Activated naive CD8-positive, alpha-beta T cell treated with anti-CD3 and anti-CD28 coated beads for 36 hours (primary cell): ENCODE results near the gene SEPTIN5. TPM values are rescaled to one million over a fixed set of nuclear protein-coding genes. Genes with fewer than 3 reads are reported as not detected.

Source experiments
- DNase-seq: peaks from one replicate; pipeline ENCODE4 v3.0.0; 2021
- H3K27ac Mint-ChIP-seq: one replicate; pipeline ENCODE4 v1.8.0; 2022; ENCODE audit warnings: mild to moderate bottlenecking, moderate library complexity, mixed read lengths
- H3K27me3 Mint-ChIP-seq: one replicate; pipeline ENCODE4 v1.8.0; 2022; ENCODE audit warnings: mild to moderate bottlenecking, mixed read lengths
- H3K36me3 Mint-ChIP-seq: one replicate; pipeline ENCODE4 v1.8.0; 2021; ENCODE audit warnings: mild to moderate bottlenecking, mixed read lengths
- H3K4me1 Mint-ChIP-seq: one replicate; pipeline ENCODE4 v1.8.0; 2021; ENCODE audit warnings: mixed read lengths
- H3K4me3 Mint-ChIP-seq: one replicate; pipeline ENCODE4 v1.8.0; 2022; ENCODE audit warnings: mild to moderate bottlenecking, moderate library complexity, mixed read lengths
- H3K9me3 Mint-ChIP-seq: one replicate; pipeline ENCODE4 v1.8.0; 2022; ENCODE audit warnings: mixed read lengths
- total RNA-seq, 2 experiments: library from RNA; stranded (reverse); gene quantifications; one replicate each; pipeline ENCODE4 v1.2.3, GENCODE V29; 2021

The SEPTIN5 gene
- total RNA-seq, 2 experiments from 2014 or later, result 1.1 to 1.3 TPM

DNA sequence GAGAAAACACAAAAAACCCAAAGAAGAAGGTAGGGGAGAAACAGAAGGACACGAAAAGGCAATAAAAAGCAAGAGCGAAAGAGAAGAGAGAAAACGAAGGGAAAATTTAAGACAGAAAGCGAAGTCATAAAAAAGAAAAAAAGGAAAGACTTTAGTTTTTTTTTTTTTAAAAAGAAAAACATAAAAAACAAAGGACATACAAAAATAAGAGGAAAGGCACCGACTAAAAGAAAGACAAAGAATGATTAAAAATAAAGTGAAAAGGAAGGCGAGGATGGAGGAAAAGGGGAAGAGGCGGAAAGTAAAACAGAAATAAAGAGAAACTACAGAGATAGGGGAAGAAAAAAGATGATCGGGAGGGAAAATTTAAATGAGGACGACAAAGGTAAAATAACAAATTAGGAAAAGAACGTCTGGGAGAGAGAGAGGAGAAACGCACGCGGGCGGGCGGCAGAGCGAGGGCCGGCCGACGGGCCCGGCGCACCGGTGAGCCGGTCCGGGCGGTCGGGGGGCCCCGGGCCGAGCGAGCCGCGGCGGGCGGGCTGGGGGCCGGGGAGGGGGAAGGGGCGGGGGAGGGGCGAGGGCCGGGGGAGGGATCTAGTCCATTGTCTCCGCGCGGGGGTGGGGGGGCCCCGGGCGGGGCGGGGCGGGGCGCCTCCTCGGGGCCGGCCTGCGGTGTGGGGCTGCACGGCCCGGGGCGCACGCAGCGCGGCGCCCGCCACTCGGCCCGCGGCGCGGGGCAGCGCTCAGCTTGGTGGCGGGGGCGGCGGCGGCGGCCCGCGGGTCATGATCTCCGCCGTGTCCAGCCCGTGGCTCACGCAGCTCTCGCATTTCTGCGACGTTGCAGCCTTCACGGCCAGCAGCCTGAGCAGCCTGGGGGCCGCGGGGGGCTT, 46.0 kb downstream of the SEPTIN5 start, which contains the start of gene TBX1:
Gene TBX1, plus strand, starts transcription at position 721 of the 893 bp plus-strand sequence. Its CDS starts 66 bp downstream, at position 787.
- Mint-ChIP-seq H3K4me1 (peaks cover 26% of the 10 kb centered on the region), H3K27ac (no peak within 1 kb of the TSS), H3K9me3 (no peaks in the 10 kb centered on the region), H3K4me3 (peak within 1 kb of the TSS; percentile 78), H3K36me3 (no peaks in the 10 kb centered on the region), H3K27me3 (peaks cover 81% of the 10 kb centered on the region)
- no peak for DNase-seq

- H3K4me3 Mint-ChIP-seq, result peak overlapping the region; percentile 45
- no peak for DNase-seq
- no peaks in the 10 kb centered on the region for H3K9me3 Mint-ChIP-seq
- H3K27ac Mint-ChIP-seq, result no peak overlapping the region
- H3K27me3 Mint-ChIP-seq, result peaks cover 77% of the 10 kb centered on the region
- H3K36me3 Mint-ChIP-seq, result no peaks in the 10 kb centered on the region
- H3K4me1 Mint-ChIP-seq, result peaks cover 22% of the 10 kb centered on the region
These were observed 46.8 kb downstream of the SEPTIN5 start for GRCh38 chr22:19760951-19761724.

- DNase-seq, result no peak
- peaks cover 20% of the 10 kb centered on the region for H3K4me1 Mint-ChIP-seq
- H3K4me3 Mint-ChIP-seq, result peak overlapping the region; percentile 45
- no peak overlapping the region for H3K27ac Mint-ChIP-seq
- no peaks in the 10 kb centered on the region for H3K9me3 Mint-ChIP-seq
- H3K27me3 Mint-ChIP-seq, result peaks cover 74% of the 10 kb centered on the region
- H3K36me3 Mint-ChIP-seq, result no peaks in the 10 kb centered on the region
These were observed 47.6 kb downstream of the SEPTIN5 start for GRCh38 chr22:19761725-19762567.

DNA sequence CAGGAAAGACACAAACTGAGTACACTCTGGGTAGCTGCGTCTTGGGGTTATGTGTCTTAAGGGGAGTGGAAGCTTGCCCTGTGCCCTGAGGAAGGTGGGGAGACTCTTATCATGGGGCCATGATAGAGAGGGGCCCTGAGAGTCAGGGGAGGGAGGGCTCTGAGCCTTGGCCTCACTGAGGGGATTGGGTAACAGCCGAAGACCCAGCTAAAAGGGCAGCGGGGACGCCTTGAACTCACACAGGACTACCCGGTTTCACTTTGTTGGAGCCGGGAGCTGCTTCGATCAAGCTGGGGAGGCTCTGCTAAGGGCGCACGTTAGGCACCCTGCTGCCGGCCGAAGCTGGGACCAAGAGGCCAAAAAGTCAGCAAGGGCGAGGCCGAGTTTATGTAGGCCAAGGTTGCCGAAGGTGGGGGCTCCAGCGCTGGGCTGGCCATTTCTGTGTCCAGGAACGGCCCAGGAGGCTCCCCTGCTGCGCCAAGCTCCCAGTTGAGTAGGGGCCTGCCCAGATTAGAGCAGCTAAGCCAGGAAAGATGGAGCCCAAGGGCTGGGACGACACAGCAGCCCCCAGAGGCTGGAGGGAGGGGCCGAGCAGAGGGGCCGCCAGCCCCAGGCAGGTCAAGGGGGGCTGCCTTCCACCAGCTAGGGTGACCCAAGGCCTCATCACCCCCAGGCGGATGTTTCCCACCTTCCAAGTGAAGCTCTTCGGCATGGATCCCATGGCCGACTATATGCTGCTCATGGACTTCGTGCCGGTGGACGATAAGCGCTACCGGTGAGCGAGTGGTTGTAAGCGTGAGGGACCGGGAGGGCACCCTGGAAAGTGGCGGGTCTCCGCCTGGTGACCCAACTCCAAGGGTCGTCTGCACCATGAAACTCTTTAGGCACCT, 48.5 kb downstream of the SEPTIN5 start:
- peaks cover 74% of the 10 kb centered on the region for H3K27me3 Mint-ChIP-seq
- H3K27ac Mint-ChIP-seq, result no peak overlapping the region
- no peak for DNase-seq
- no peak overlapping the region for H3K4me3 Mint-ChIP-seq
- H3K4me1 Mint-ChIP-seq, result peaks cover 17% of the 10 kb centered on the region
- no peaks in the 10 kb centered on the region for H3K9me3 Mint-ChIP-seq
- H3K36me3 Mint-ChIP-seq, result no peaks in the 10 kb centered on the region

DNA sequence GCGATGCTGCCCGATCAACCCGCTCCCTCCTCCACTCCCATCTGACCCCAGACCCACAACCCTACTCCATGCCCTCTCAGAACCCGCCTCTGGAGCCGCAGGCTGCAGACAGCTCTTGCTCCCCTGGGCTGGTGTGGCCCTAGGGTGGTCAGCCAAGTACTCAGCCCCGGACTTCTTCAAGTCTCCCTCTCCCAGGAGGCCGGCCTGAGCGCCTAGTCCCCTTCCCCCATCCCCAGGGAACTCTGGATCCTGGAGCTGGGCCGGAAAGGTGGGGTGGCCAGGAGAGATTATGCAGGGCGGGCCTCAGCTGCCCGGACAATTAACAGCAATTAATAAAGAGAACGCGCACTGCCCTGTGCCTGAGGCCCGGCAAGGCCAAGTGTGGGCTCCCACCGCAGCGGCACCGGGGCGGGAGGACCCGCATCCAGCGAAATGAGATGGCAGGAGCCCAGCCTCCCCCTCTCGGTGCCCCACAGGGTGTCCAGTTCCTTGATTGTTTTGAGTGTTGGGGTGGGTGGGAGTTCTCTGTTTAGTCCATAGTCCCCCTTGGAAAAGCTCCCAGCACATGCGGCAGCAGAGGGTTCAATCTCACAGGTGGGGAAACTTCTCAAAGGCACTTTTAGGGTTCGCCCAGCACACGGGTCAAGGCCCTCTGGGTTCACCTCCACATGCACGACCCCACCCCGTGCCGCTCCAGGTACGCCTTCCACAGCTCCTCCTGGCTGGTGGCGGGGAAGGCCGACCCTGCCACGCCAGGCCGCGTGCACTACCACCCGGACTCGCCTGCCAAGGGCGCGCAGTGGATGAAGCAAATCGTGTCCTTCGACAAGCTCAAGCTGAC, 49.4 kb downstream of the SEPTIN5 start:
- Mint-ChIP-seq H3K4me3 (no peak overlapping the region), H3K27me3 (peaks cover 78% of the 10 kb centered on the region), H3K27ac (no peak overlapping the region), H3K36me3 (no peaks in the 10 kb centered on the region), H3K4me1 (peaks cover 17% of the 10 kb centered on the region), H3K9me3 (no peaks in the 10 kb centered on the region)
- no peak for DNase-seq

DNA sequence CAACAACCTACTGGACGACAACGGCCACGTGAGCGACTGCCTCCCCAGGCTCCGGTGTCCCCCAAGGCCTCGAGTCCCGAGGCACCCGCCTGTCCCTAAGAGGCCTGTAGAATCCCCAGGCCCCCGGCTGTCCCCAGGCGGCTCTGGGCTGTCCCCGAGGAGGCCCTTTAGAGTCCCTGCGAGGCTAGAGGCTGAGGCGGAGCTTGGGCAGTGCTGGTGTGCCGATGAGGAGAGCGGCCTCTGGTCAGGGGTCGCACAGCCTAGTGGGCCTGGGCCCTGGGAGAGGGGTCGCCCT, 49.9 kb downstream of the SEPTIN5 start:
- H3K9me3 Mint-ChIP-seq, result no peaks in the 10 kb centered on the region
- peaks cover 77% of the 10 kb centered on the region for H3K27me3 Mint-ChIP-seq
- H3K36me3 Mint-ChIP-seq, result no peaks in the 10 kb centered on the region
- H3K4me3 Mint-ChIP-seq, result no peak overlapping the region
- H3K4me1 Mint-ChIP-seq, result peaks cover 17% of the 10 kb centered on the region
- DNase-seq, result no peak
- no peak overlapping the region for H3K27ac Mint-ChIP-seq

GRCh38 chr22:19764636-19765476, 50.6 kb downstream of the SEPTIN5 start:
- DNase-seq, result no peak
- Mint-ChIP-seq H3K27me3 (peaks cover 77% of the 10 kb centered on the region), H3K27ac (no peak overlapping the region), H3K4me1 (peaks cover 12% of the 10 kb centered on the region), H3K36me3 (no peaks in the 10 kb centered on the region), H3K4me3 (no peak overlapping the region), H3K9me3 (no peaks in the 10 kb centered on the region)

- Mint-ChIP-seq H3K4me3 (no peak overlapping the region), H3K27ac (no peak overlapping the region), H3K27me3 (peaks cover 79% of the 10 kb centered on the region), H3K36me3 (no peaks in the 10 kb centered on the region), H3K9me3 (no peaks in the 10 kb centered on the region), H3K4me1 (peaks cover 7% of the 10 kb centered on the region)
- DNase-seq, result no peak
These were observed 51.4 kb downstream of the SEPTIN5 start for GRCh38 chr22:19765477-19766239.

- peaks cover 7% of the 10 kb centered on the region for H3K4me1 Mint-ChIP-seq
- H3K4me3 Mint-ChIP-seq, result no peak overlapping the region
- H3K9me3 Mint-ChIP-seq, result no peaks in the 10 kb centered on the region
- H3K27ac Mint-ChIP-seq, result no peak overlapping the region
- H3K36me3 Mint-ChIP-seq, result no peaks in the 10 kb centered on the region
- H3K27me3 Mint-ChIP-seq, result peaks cover 84% of the 10 kb centered on the region
- no peak for DNase-seq
These were observed 51.9 kb downstream of the SEPTIN5 start for GRCh38 chr22:19766240-19766510.

DNA sequence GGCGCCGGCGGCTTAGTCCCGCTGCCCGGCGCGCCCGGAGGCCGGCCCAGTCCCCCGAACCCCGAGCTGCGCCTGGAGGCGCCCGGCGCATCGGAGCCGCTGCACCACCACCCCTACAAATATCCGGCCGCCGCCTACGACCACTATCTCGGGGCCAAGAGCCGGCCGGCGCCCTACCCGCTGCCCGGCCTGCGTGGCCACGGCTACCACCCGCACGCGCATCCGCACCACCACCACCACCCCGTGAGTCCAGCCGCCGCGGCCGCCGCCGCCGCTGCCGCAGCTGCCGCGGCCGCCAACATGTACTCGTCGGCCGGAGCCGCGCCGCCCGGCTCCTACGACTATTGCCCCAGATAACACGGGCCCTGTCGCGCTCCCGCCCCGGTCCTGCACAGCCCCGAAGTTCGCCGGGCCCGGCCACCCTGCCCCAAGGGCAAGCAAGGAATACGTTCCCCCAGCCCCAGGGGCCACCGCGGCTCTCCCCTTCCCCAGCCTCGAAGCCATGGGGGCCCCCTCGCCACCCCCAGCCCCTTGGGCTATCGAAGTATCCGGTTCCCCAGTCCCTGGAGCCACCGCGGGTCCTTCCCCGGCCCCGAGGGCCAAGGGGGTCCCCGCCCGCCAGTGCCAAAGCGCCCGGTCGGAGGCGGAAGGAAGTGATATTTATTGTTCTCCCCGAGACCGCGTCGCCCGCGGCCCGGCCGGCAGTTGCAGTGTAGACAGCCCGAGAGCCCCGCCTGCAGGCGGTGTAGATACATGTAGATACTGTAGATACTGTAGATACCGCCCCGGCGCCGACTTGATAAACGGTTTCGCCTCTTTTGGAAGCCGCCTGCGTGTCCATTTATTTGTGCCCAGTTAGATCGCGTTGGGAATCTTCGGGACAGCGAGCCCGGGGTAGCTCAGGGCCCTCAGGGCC, 52.5 kb downstream of the SEPTIN5 start:
- no peak overlapping the region for H3K27ac Mint-ChIP-seq
- no peaks in the 10 kb centered on the region for H3K9me3 Mint-ChIP-seq
- H3K4me1 Mint-ChIP-seq, result peaks cover 5% of the 10 kb centered on the region
- no peaks in the 10 kb centered on the region for H3K36me3 Mint-ChIP-seq
- H3K27me3 Mint-ChIP-seq, result peaks cover 87% of the 10 kb centered on the region
- DNase-seq, result peak; percentile 68
- H3K4me3 Mint-ChIP-seq, result peak overlapping the region; percentile 55

DNA sequence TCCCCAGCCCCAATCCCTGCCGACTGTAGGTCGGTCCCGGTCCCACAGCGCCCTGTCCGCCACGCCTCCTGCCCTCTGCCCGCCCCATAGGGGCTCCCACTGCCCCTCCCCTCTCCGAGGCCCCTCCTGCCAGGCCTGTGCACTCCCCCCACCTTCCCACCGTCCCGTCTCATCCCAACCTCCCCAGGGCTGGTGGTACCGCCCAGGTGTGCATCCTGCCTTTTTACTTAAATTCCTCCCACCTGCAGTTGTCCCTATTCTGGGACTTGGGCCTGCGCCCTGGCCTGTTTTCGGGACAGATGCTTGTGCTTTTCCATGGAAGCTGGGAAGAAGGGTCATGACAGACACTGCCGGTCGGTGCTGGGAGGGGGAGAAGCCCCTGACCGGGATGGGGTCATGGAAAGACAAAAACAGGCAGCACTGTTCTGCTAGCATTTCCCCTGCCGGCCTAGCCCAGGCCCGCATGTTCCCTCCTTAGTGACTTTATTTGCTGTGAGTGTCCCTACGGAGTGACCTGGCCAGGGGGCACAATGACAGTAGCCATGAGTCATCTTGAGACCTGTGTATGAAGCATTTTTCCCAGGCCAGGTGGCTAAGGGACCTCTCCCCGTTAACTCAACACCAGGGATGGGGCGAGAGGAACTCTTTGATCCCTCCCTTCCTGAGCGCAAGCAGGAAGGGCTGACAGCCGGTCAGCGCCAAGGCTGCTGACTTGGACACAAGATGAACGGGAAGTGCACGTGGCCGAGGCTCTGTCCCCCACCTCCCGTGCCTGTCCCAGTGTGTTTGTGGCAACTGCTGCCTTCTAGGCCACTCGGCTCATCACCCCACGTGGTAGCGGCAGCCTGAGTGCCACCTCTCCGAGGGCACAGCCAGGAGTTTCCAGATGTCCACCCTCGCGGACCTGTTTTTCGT, 53.4 kb downstream of the SEPTIN5 start:
- H3K36me3 Mint-ChIP-seq, result no peaks in the 10 kb centered on the region
- no peak for DNase-seq
- no peaks in the 10 kb centered on the region for H3K9me3 Mint-ChIP-seq
- peaks cover 4% of the 10 kb centered on the region for H3K4me1 Mint-ChIP-seq
- peaks cover 89% of the 10 kb centered on the region for H3K27me3 Mint-ChIP-seq
- H3K4me3 Mint-ChIP-seq, result peak overlapping the region; percentile 55
- H3K27ac Mint-ChIP-seq, result no peak overlapping the region
